Measurements from ENCODE around the gene OGFR. TPM values are rescaled to one million over a fixed set of nuclear protein-coding genes. Genes with fewer than 3 reads are reported as not detected.
A peak's percentile ranks its signal among the peaks of the same experiment; 100 is the strongest.

Gene OGFR
- total RNA-seq, 1 donor from 2014 or later: 56.4 TPM

GRCh38 chr20:62801284-62802010 lies 3.2 kb upstream of the OGFR start:
- Mint-ChIP-seq H3K27me3 (ENCODE audit: insufficient read depth) (no peaks in the 10 kb centered on the region), H3K36me3 (ENCODE audit: low read depth) (peaks cover 22% of the 10 kb centered on the region), H3K9me3 (no peaks in the 10 kb centered on the region), H3K4me1 (ENCODE audit: low read depth) (peaks cover 11% of the 10 kb centered on the region), H3K27ac (no peak overlapping the region), H3K4me3 (no peak overlapping the region)
- intact Hi-C loops (cut with micrococcal nuclease): no loop called here
- DNase-seq (ENCODE audit: low spot score): no peak

- H3K27ac Mint-ChIP-seq: no peak overlapping the region
- intact Hi-C loops (cut with micrococcal nuclease): no loop called here
Measured at GRCh38 chr20:62802026-62802712, 2.5 kb upstream of the OGFR start.

GRCh38 chr20:62804021-62804626 lies 511 bp upstream of the OGFR start:
- peaks cover 21% of the 10 kb centered on the region for H3K4me1 Mint-ChIP-seq (ENCODE audit: low read depth)
- H3K4me3 Mint-ChIP-seq: peak overlapping the region; percentile 85
- no peaks in the 10 kb centered on the region for H3K27me3 Mint-ChIP-seq (ENCODE audit: insufficient read depth)
- intact Hi-C loops (cut with micrococcal nuclease): loop anchor here (1.0 kb wide), 2 partner anchors 10 to 162 kb away; partner anchors contain the start of gene SLCO4A1
- no peaks in the 10 kb centered on the region for H3K9me3 Mint-ChIP-seq
- H3K36me3 Mint-ChIP-seq (ENCODE audit: low read depth): peaks cover 23% of the 10 kb centered on the region
- no peak for DNase-seq (ENCODE audit: low spot score)
- peak overlapping the region; percentile 96 for H3K27ac Mint-ChIP-seq

More at GRCh38 chr20:62802026-62802712, 2.5 kb upstream of the OGFR start:
- Mint-ChIP-seq H3K27me3 (ENCODE audit: insufficient read depth) (no peaks in the 10 kb centered on the region), H3K4me1 (ENCODE audit: low read depth) (peaks cover 17% of the 10 kb centered on the region), H3K9me3 (no peaks in the 10 kb centered on the region), H3K36me3 (ENCODE audit: low read depth) (peaks cover 27% of the 10 kb centered on the region), H3K4me3 (no peak overlapping the region)
- DNase-seq (ENCODE audit: low spot score): no peak

DNA sequence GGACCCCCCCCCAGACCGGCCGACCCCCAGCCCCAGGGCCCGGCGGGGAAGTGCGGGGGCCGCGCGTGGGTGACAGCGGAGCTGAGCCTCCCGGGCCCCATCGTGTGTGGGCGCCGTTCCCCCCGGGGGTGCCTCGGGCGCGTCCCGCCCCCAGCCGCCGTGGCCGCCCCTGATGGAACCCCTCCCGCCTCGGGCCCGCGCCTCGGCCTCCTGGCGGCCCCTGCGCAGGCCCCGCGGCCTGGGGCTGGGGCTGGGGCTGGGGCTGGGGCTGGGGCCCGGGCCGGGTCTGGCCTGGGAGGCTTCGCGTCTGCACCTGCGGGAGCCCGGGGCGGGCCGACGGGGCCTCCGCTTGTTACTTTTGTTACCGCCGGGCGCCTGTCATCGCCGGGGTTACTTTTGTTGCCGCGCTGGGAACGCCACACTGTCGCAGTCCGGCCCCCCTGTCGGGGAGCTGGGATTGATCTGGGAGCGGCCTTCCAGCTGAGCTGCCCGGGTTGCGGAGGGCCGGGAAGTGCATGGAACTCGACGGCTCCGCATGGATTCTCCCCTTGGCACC lies 598 bp downstream of the OGFR start:
- Mint-ChIP-seq H3K27me3 (ENCODE audit: insufficient read depth) (no peaks in the 10 kb centered on the region), H3K36me3 (ENCODE audit: low read depth) (peaks cover 17% of the 10 kb centered on the region), H3K9me3 (no peaks in the 10 kb centered on the region), H3K4me1 (ENCODE audit: low read depth) (peaks cover 21% of the 10 kb centered on the region), H3K27ac (peak overlapping the region; percentile 67), H3K4me3 (peak overlapping the region; percentile 85)
- no peak for DNase-seq (ENCODE audit: low spot score)
- intact Hi-C loops (cut with micrococcal nuclease): no loop called here

- Mint-ChIP-seq H3K9me3 (no peaks in the 10 kb centered on the region), H3K4me3 (peak overlapping the region; percentile 85), H3K27ac (peak overlapping the region; percentile 67), H3K36me3 (ENCODE audit: low read depth) (peaks cover 16% of the 10 kb centered on the region), H3K4me1 (ENCODE audit: low read depth) (peaks cover 21% of the 10 kb centered on the region), H3K27me3 (ENCODE audit: insufficient read depth) (no peaks in the 10 kb centered on the region)
- no peak for DNase-seq (ENCODE audit: low spot score)
- intact Hi-C loops (cut with micrococcal nuclease): no loop called here
Measured at GRCh38 chr20:62805711-62806382, 1.2 kb downstream of the OGFR start.

GRCh38 chr20:62806383-62807050 lies 1.9 kb downstream of the OGFR start:
- H3K36me3 Mint-ChIP-seq (ENCODE audit: low read depth): peaks cover 12% of the 10 kb centered on the region
- no peak for DNase-seq (ENCODE audit: low spot score)
- H3K4me1 Mint-ChIP-seq (ENCODE audit: low read depth): peaks cover 21% of the 10 kb centered on the region
- H3K4me3 Mint-ChIP-seq: peak overlapping the region; percentile 85
- intact Hi-C loops (cut with micrococcal nuclease): no loop called here
- no peaks in the 10 kb centered on the region for H3K27me3 Mint-ChIP-seq (ENCODE audit: insufficient read depth)
- no peaks in the 10 kb centered on the region for H3K9me3 Mint-ChIP-seq
- peak overlapping the region; percentile 55 for H3K27ac Mint-ChIP-seq

DNA sequence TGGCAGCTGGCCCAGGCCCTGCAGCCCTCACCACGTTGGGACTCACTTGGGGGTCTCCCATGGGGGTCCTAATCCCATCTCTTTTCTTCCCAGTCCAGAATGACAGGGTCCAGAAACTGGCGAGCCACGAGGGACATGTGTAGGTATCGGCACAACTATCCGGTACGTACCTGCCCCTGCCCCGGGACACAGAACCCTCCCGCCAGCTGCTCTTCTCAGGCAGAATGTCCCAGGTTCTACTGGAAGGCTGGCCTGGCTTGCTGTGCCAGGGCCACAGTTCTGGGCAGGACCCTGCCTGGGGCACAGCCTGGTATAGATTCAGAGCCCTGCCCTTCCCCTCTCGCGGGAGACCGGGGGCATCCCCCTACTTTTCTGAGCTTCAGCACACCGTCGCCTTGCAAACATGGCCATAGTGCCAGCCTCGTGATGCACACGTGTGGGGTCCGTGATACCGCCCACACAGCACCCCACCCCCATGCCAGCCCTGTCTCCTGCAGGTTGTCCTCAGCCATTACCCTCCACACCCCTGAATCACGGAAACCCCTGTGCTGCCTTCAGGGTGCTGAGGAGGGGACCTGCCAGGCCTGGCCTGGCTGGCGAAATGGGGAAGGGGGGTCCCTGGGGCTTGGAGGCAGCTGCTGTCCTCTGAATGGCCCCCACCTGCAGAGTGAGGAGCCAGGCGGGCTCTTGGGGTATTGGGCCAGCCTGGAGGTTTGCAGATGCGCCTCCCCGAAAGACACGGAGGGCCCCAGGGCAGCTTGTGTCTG lies 3.0 kb downstream of the OGFR start:
- peak overlapping the region; percentile 65 for H3K4me3 Mint-ChIP-seq
- no peak overlapping the region for H3K27ac Mint-ChIP-seq
- no peaks in the 10 kb centered on the region for H3K27me3 Mint-ChIP-seq (ENCODE audit: insufficient read depth)
- no peak for DNase-seq (ENCODE audit: low spot score)
- H3K9me3 Mint-ChIP-seq: no peaks in the 10 kb centered on the region
- H3K4me1 Mint-ChIP-seq (ENCODE audit: low read depth): peaks cover 21% of the 10 kb centered on the region
- H3K36me3 Mint-ChIP-seq (ENCODE audit: low read depth): peaks cover 15% of the 10 kb centered on the region
- intact Hi-C loops (cut with micrococcal nuclease): loop anchor here (1.0 kb wide), 2 partner anchors 11 to 307 kb away; partner anchors contain the start of gene MRGBP

DNA sequence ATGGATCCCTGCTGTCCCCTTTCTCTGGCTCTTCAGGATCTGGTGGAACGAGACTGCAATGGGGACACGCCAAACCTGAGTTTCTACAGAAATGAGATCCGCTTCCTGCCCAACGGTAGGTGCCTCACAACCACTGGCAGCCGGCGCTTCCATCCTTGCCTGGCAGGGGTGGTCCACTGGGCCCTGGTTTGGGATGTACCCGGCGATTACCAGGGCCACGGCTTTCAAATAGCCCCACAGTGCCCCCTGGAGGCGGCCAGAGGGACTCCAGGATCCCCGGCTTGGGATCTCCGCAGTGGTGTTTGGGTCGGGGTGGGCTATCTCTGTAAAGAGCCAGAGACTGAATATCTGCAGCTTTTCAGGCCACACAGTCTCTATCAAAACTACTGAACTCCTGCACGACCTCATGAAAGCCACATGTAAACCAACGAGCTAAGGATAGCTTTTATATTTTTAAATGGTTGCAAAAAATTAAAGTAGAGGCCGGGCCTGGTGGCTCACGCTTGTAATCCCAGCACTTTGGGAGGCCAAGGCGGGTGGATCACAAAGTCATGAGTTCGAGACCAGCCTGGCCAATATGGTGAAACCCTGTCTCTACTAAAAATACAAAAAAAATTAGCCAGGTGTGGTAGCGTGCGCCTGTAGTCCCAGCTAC lies 3.7 kb downstream of the OGFR start:
- Mint-ChIP-seq H3K4me1 (ENCODE audit: low read depth) (peaks cover 21% of the 10 kb centered on the region), H3K27ac (no peak overlapping the region), H3K36me3 (ENCODE audit: low read depth) (peaks cover 18% of the 10 kb centered on the region), H3K4me3 (peak overlapping the region; percentile 65), H3K27me3 (ENCODE audit: insufficient read depth) (no peaks in the 10 kb centered on the region), H3K9me3 (no peaks in the 10 kb centered on the region)
- intact Hi-C loops (cut with micrococcal nuclease): loop anchor here (1.0 kb wide), 2 partner anchors 12 to 308 kb away; partner anchors contain the start of gene MRGBP
- peak; percentile 59 for DNase-seq (ENCODE audit: low spot score)

GRCh38 chr20:62809530-62810428 lies 5.1 kb downstream of the OGFR start:
- Mint-ChIP-seq H3K4me1 (ENCODE audit: low read depth) (peaks cover 15% of the 10 kb centered on the region), H3K27me3 (ENCODE audit: insufficient read depth) (no peaks in the 10 kb centered on the region), H3K4me3 (no peak overlapping the region), H3K36me3 (ENCODE audit: low read depth) (peaks cover 18% of the 10 kb centered on the region), H3K9me3 (no peaks in the 10 kb centered on the region), H3K27ac (no peak overlapping the region)
- DNase-seq (ENCODE audit: low spot score): no peak
- intact Hi-C loops (cut with micrococcal nuclease): no loop called here

GRCh38 chr20:62811320-62811719 lies 6.7 kb downstream of the OGFR start:
- Mint-ChIP-seq H3K27ac (no peak overlapping the region), H3K4me1 (ENCODE audit: low read depth) (peaks cover 11% of the 10 kb centered on the region), H3K27me3 (ENCODE audit: insufficient read depth) (peaks cover 14% of the 10 kb centered on the region), H3K4me3 (no peak overlapping the region), H3K36me3 (ENCODE audit: low read depth) (peaks cover 21% of the 10 kb centered on the region), H3K9me3 (no peaks in the 10 kb centered on the region)
- DNase-seq (ENCODE audit: low spot score): no peak
- intact Hi-C loops (cut with micrococcal nuclease): no loop called here

Data from activated T-helper 1 cell treated with anti-CD3 and anti-CD28 coated beads, Interleukin-12 subunit alpha, Interleukin-12 subunit beta, Interleukin-2, Interleukin-4 antibody, amounts not matched to agents 30 ng/mL and 10 ng/mL and 1 ng/mL, durations not matched to agents 14 hours and 24 hours and 36 hours (primary cell).